ENCODE results near the gene GPSM1.

Gene GPSM1

GRCh38 chr9:136329211-136329627 is 1.9 kb downstream of the GPSM1 start:
- Histone ChIP-seq H3K9me3 (no peaks in the 10 kb centered on the region), H3K36me3 (peaks cover 43% of the 10 kb centered on the region), H3K9ac (peak overlapping the region; percentile 90), H3K27me3 (no peaks in the 10 kb centered on the region), H4K20me1 (peaks cover 63% of the 10 kb centered on the region), H3K4me1 (peaks cover 76% of the 10 kb centered on the region), H3K4me2 (peak overlapping the region; percentile 100), H3K27ac (peak overlapping the region; percentile 99), H3K4me3 (peak overlapping the region; percentile 82)
- TF ChIP-seq Cebpa-rat (IDR thresholded peaks at IDR 0.05): no peak

GRCh38 chr9:136329636-136330405 is 2.5 kb downstream of the GPSM1 start:
- no peaks in the 10 kb centered on the region for H3K27me3 ChIP-seq
- peak overlapping the region; percentile 82 for H3K4me3 ChIP-seq
- no peaks in the 10 kb centered on the region for H3K9me3 ChIP-seq
- TF ChIP-seq Cebpa-rat (IDR thresholded peaks at IDR 0.05): no peak
- peaks cover 70% of the 10 kb centered on the region for H3K4me1 ChIP-seq
- peak overlapping the region; percentile 100 for H3K4me2 ChIP-seq
- H3K36me3 ChIP-seq: peaks cover 49% of the 10 kb centered on the region
- H3K27ac ChIP-seq: peak overlapping the region; percentile 99
- peaks cover 69% of the 10 kb centered on the region for H4K20me1 ChIP-seq
- peak overlapping the region; percentile 90 for H3K9ac ChIP-seq

GRCh38 chr9:136330406-136330990 is 3.2 kb downstream of the GPSM1 start:
- peak overlapping the region; percentile 90 for H3K9ac ChIP-seq
- no peaks in the 10 kb centered on the region for H3K27me3 ChIP-seq
- no peaks in the 10 kb centered on the region for H3K9me3 ChIP-seq
- peak overlapping the region; percentile 100 for H3K4me2 ChIP-seq
- peaks cover 76% of the 10 kb centered on the region for H4K20me1 ChIP-seq
- peaks cover 55% of the 10 kb centered on the region for H3K36me3 ChIP-seq
- peak overlapping the region; percentile 82 for H3K4me3 ChIP-seq
- peaks cover 63% of the 10 kb centered on the region for H3K4me1 ChIP-seq
- no peak for TF ChIP-seq Cebpa-rat (IDR thresholded peaks at IDR 0.05)
- H3K27ac ChIP-seq: peak overlapping the region; percentile 99

GRCh38 chr9:136331030-136331429 is 3.7 kb downstream of the GPSM1 start:
- Histone ChIP-seq H3K9ac (peak overlapping the region; percentile 90), H3K27me3 (no peaks in the 10 kb centered on the region), H3K4me2 (peak overlapping the region; percentile 100), H3K9me3 (no peaks in the 10 kb centered on the region), H3K4me1 (peaks cover 57% of the 10 kb centered on the region), H4K20me1 (peaks cover 81% of the 10 kb centered on the region), H3K27ac (peak overlapping the region; percentile 99), H3K4me3 (peak overlapping the region; percentile 82; the same call in 1 of the 2 replicates), H3K36me3 (peaks cover 61% of the 10 kb centered on the region)
- TF ChIP-seq Cebpa-rat (IDR thresholded peaks at IDR 0.05): no peak

GRCh38 chr9:136331556-136332481 is 4.5 kb downstream of the GPSM1 start:
- H3K4me1 ChIP-seq: peaks cover 56% of the 10 kb centered on the region
- H3K36me3 ChIP-seq: peaks cover 69% of the 10 kb centered on the region
- no peaks in the 10 kb centered on the region for H3K9me3 ChIP-seq
- no peak for TF ChIP-seq Cebpa-rat (IDR thresholded peaks at IDR 0.05)
- H3K4me2 ChIP-seq: peak overlapping the region; percentile 100
- H4K20me1 ChIP-seq: peaks cover 89% of the 10 kb centered on the region
- H3K4me3 ChIP-seq: no peak overlapping the region
- H3K27ac ChIP-seq: peak overlapping the region; percentile 99
- peak overlapping the region; percentile 90 for H3K9ac ChIP-seq
- no peaks in the 10 kb centered on the region for H3K27me3 ChIP-seq

GRCh38 chr9:136332482-136332983 is 5.2 kb downstream of the GPSM1 start:
- peak overlapping the region; percentile 90; the same call in 1 of the 2 replicates for H3K9ac ChIP-seq
- H4K20me1 ChIP-seq: peaks cover 96% of the 10 kb centered on the region
- H3K4me1 ChIP-seq: peaks cover 62% of the 10 kb centered on the region
- no peak overlapping the region for H3K4me3 ChIP-seq
- no peaks in the 10 kb centered on the region for H3K9me3 ChIP-seq
- H3K27ac ChIP-seq: peak overlapping the region; percentile 99
- peak overlapping the region; percentile 100 for H3K4me2 ChIP-seq
- no peak for TF ChIP-seq Cebpa-rat (IDR thresholded peaks at IDR 0.05)
- peaks cover 76% of the 10 kb centered on the region for H3K36me3 ChIP-seq
- H3K27me3 ChIP-seq: no peaks in the 10 kb centered on the region

- H3K4me1 ChIP-seq: peaks cover 67% of the 10 kb centered on the region
- H3K4me2 ChIP-seq: peak overlapping the region; percentile 100
- H3K36me3 ChIP-seq: peaks cover 81% of the 10 kb centered on the region
- peaks cover 100% of the 10 kb centered on the region for H4K20me1 ChIP-seq
- H3K4me3 ChIP-seq: no peak overlapping the region
- no peaks in the 10 kb centered on the region for H3K27me3 ChIP-seq
- no peaks in the 10 kb centered on the region for H3K9me3 ChIP-seq
- H3K9ac ChIP-seq: no peak overlapping the region
- peak overlapping the region; percentile 47 for H3K27ac ChIP-seq
- TF ChIP-seq Cebpa-rat (IDR thresholded peaks at IDR 0.05): no peak
Measured at GRCh38 chr9:136333045-136333444, 5.7 kb downstream of the GPSM1 start.

- Histone ChIP-seq H3K27me3 (no peaks in the 10 kb centered on the region), H3K36me3 (peaks cover 85% of the 10 kb centered on the region), H4K20me1 (peaks cover 100% of the 10 kb centered on the region), H3K4me2 (peak overlapping the region; percentile 100), H3K9me3 (no peaks in the 10 kb centered on the region), H3K27ac (peak overlapping the region; percentile 47), H3K9ac (no peak overlapping the region), H3K4me3 (no peak overlapping the region), H3K4me1 (peaks cover 71% of the 10 kb centered on the region)
- TF ChIP-seq Cebpa-rat (IDR thresholded peaks at IDR 0.05): no peak
Measured at GRCh38 chr9:136333486-136333885, 6.1 kb downstream of the GPSM1 start.

- H3K4me1 ChIP-seq: peaks cover 75% of the 10 kb centered on the region
- no peak for TF ChIP-seq Cebpa-rat (IDR thresholded peaks at IDR 0.05)
- H3K36me3 ChIP-seq: peaks cover 94% of the 10 kb centered on the region
- no peak overlapping the region for H3K4me3 ChIP-seq
- H4K20me1 ChIP-seq: peaks cover 100% of the 10 kb centered on the region
- no peak overlapping the region for H3K27ac ChIP-seq
- no peak overlapping the region for H3K4me2 ChIP-seq
- H3K9me3 ChIP-seq: no peaks in the 10 kb centered on the region
- H3K27me3 ChIP-seq: no peaks in the 10 kb centered on the region
- H3K9ac ChIP-seq: no peak overlapping the region
Measured at GRCh38 chr9:136334541-136334940, 7.2 kb downstream of the GPSM1 start.

All from BLaER1 (cell line).